ENCODE results near the gene SH3PXD2A. TPM values are rescaled to one million over a fixed set of nuclear protein-coding genes. Genes with fewer than 3 reads are reported as not detected.

The SH3PXD2A gene
- total RNA-seq, 1 experiment from 2014 or later, result 6.8 TPM

DNA sequence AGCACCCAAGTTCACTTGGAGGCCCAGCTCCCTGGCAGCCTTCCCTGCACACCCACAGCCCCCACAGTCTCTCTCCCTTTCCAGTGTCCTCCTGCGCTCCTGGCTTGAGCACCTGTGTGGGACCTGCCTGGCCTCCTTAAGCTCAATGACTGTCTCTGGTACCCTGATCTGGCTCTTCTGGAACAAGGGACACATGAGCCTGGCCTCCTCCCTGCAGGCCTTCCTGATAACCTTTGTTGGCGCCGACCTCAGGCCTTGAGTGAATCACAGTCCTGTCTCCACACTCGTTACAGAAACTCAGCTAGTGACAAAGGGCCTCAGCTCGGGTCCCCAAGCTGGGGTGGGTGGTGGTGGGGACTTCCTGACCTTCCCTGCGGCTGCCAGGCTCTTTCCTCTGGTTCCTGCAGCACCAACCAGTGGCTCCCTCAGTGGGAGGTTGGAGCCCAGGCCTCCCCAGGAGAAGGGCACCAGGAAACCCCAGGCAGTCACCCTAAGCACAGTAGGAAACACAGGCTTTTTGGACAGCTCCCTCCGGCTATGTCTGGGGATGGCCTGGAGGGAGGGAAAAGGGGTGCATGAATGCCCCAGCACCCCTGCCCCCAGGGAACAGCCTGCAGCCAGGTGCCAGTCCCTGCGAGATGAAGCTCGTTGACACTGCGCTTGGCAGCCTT is 147.3 kb downstream of the SH3PXD2A start:
- DNase-seq, result no peak
- Histone ChIP-seq H3K36me3 (replicated peaks; ENCODE audit: control insufficient read depth, insufficient read depth, low read length) (no peaks in the 10 kb centered on the region), H3K4me3 (ENCODE audit: insufficient read depth, low read depth, low read length) (no peak overlapping the region), H3K27me3 (ENCODE audit: control insufficient read depth, insufficient read depth, low read length) (no peaks in the 10 kb centered on the region)

DNA sequence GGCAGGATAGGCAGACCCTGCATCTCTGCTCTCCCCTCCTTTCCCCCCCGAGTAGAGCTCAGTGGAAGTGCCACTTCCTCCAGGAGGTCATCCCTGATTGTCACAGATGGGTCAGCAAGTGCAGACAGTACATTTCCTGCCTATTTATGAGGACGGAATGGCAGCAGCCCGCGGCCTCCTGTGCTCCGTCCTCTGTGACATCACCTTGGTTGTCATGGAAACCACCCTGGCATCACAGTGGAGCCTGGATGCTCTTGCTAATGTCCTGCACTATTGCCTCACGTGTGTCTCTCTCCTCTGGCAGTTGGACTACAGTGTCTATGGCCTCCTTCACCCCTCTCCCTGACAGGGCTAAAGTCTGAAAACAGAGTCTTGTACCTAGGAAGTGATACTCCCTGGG is 148.6 kb downstream of the SH3PXD2A start:
- DNase-seq, result peak; percentile 58
- Histone ChIP-seq H3K36me3 (replicated peaks; ENCODE audit: control insufficient read depth, insufficient read depth, low read length) (no peaks in the 10 kb centered on the region), H3K27me3 (ENCODE audit: control insufficient read depth, insufficient read depth, low read length) (no peaks in the 10 kb centered on the region), H3K4me3 (ENCODE audit: insufficient read depth, low read depth, low read length) (no peak overlapping the region)

DNA sequence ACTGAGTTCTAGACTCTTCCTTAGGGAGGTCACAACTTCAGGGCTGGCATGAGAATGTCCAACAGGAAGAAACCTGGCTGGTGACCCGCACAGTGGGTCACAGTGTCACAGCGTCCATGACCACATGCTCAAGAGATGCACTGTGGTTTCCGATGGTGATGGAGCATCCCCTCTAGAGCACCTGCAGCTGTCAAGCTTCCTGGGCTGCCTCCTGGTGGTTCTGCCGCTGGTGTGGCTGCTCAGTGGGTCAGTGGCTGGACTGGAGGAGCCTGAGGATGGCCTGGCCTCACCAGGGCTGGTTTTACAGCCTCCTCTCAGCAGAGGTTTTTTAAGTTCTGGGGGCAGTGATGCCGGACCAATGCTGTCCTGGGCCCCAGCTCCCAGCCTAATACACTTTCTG is 149.3 kb downstream of the SH3PXD2A start:
- no peak overlapping the region for H3K4me3 ChIP-seq (ENCODE audit: insufficient read depth, low read depth, low read length)
- H3K36me3 ChIP-seq (replicated peaks; ENCODE audit: control insufficient read depth, insufficient read depth, low read length), result no peaks in the 10 kb centered on the region
- peak; percentile 53 for DNase-seq
- H3K27me3 ChIP-seq (ENCODE audit: control insufficient read depth, insufficient read depth, low read length), result no peaks in the 10 kb centered on the region

GRCh38 chr10:103703941-103704919 is 151.1 kb downstream of the SH3PXD2A start:
- peak; percentile 48 for DNase-seq
- H3K36me3 ChIP-seq (replicated peaks; ENCODE audit: control insufficient read depth, insufficient read depth, low read length), result no peaks in the 10 kb centered on the region
- no peaks in the 10 kb centered on the region for H3K27me3 ChIP-seq (ENCODE audit: control insufficient read depth, insufficient read depth, low read length)
- no peak overlapping the region for H3K4me3 ChIP-seq (ENCODE audit: insufficient read depth, low read depth, low read length)

GRCh38 chr10:103701380-103702222 is 153.8 kb downstream of the SH3PXD2A start:
- Histone ChIP-seq H3K27me3 (ENCODE audit: control insufficient read depth, insufficient read depth, low read length) (no peaks in the 10 kb centered on the region), H3K36me3 (replicated peaks; ENCODE audit: control insufficient read depth, insufficient read depth, low read length) (no peaks in the 10 kb centered on the region), H3K4me3 (ENCODE audit: insufficient read depth, low read depth, low read length) (no peak overlapping the region)
- DNase-seq, result no peak

DNA sequence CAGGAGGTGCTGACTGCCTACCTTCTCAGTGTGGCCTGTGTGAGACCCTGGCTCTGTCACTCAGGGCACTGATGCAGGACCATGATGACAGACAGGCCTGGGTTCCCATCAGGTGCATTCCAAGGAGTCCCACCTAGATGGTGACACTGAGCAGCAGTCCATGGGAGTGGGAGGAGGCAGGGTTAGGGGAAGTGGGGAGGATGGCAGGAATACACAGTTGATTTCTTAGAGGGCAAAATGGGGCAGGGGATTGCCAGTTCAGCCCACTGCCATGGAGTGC is 155.0 kb downstream of the SH3PXD2A start:
- no peak for DNase-seq
- Histone ChIP-seq H3K36me3 (replicated peaks; ENCODE audit: control insufficient read depth, insufficient read depth, low read length) (no peaks in the 10 kb centered on the region), H3K27me3 (ENCODE audit: control insufficient read depth, insufficient read depth, low read length) (no peaks in the 10 kb centered on the region), H3K4me3 (ENCODE audit: insufficient read depth, low read depth, low read length) (no peak overlapping the region)

DNA sequence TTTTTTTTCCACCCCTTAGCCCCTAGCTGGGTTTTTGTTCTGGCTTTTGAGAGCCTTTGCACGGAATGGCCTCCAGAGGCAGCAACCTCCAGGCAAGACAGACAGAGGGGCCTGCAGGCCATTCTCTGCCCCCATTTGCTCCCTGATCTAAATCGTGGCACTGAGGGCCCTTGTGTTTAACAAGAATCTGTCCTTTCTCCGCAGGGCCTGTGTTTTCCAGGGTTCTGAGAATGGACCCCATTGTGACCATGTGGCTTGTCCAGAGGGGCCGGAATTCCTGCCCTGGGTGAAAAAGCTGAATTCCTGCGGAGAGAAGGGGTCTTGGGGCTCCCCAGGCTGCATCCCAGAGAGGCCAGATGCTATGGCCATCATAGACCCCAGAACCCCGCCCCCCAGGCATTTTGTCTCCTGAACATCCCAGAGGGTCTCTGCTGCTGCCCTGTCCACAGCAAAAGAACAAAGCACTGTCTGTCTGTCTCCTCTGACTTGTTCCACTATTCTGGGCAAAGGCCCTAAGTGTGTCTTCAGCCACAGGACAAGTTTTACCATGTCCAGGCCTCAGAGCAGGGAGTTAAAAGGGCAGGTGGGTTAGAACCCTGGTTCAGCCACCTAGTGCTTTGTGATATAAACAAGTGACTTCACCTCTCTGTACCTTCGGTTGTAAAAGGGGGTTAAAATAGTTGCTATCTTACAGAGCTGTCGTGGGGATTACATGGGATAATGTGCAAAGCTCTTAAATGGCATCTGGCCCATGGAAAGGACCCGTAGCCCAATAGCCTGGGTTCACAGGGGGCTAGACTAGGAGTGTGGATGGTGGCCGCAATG is 155.6 kb downstream of the SH3PXD2A start:
- no peaks in the 10 kb centered on the region for H3K36me3 ChIP-seq (replicated peaks; ENCODE audit: control insufficient read depth, insufficient read depth, low read length)
- DNase-seq, result peak; percentile 82
- no peak overlapping the region for H3K4me3 ChIP-seq (ENCODE audit: insufficient read depth, low read depth, low read length)
- peaks cover 3% of the 10 kb centered on the region for H3K27me3 ChIP-seq (ENCODE audit: control insufficient read depth, insufficient read depth, low read length)

GRCh38 chr10:103698266-103698665 is 157.1 kb downstream of the SH3PXD2A start:
- Histone ChIP-seq H3K36me3 (replicated peaks; ENCODE audit: control insufficient read depth, insufficient read depth, low read length) (no peaks in the 10 kb centered on the region), H3K27me3 (ENCODE audit: control insufficient read depth, insufficient read depth, low read length) (peaks cover 18% of the 10 kb centered on the region), H3K4me3 (ENCODE audit: insufficient read depth, low read depth, low read length) (no peak overlapping the region)
- no peak for DNase-seq

DNA sequence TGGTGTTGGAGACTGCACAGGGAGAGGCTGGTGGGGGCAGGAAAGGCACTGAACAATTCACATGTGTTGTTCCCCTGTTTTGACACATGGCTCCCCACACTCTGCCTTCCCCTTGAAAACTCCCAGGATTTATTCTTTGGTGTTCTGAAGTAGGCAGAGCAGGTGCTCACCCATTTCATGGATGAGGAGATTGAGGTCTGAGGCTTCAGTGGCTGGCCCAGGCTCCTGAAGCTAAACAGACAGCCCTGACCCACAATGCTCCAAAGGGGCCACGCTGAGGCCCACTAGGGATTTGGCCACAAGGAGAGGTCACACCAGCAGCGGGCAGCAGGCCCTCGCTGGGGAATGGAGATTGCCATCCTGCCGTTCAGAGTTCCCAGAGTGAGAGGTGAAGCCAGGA is 157.6 kb downstream of the SH3PXD2A start:
- no peak overlapping the region for H3K4me3 ChIP-seq (ENCODE audit: insufficient read depth, low read depth, low read length)
- H3K27me3 ChIP-seq (ENCODE audit: control insufficient read depth, insufficient read depth, low read length), result peaks cover 21% of the 10 kb centered on the region
- no peaks in the 10 kb centered on the region for H3K36me3 ChIP-seq (replicated peaks; ENCODE audit: control insufficient read depth, insufficient read depth, low read length)
- no peak for DNase-seq

- Histone ChIP-seq H3K36me3 (replicated peaks; ENCODE audit: control insufficient read depth, insufficient read depth, low read length) (no peaks in the 10 kb centered on the region), H3K27me3 (ENCODE audit: control insufficient read depth, insufficient read depth, low read length) (peaks cover 26% of the 10 kb centered on the region), H3K4me3 (ENCODE audit: insufficient read depth, low read depth, low read length) (no peak overlapping the region)
- DNase-seq, result peak; percentile 89
Observed at GRCh38 chr10:103696411-103697145, 158.8 kb downstream of the SH3PXD2A start.

DNA sequence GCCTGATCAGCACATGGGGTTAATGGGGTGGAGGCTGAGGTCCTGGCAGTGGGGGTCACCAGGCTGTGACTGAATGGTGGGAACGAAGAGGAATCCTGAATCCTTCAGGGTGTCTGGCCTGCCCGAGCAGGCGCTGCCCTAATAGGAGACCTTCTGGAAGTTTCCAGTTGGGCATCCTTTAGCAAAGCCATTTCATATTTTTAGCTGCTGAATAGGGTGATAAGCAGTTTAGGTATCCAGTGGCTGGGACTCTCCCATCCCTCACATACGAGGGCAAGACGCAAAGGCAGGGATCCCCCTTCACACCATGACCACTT is 159.3 kb downstream of the SH3PXD2A start:
- no peak for DNase-seq
- Histone ChIP-seq H3K4me3 (ENCODE audit: insufficient read depth, low read depth, low read length) (no peak overlapping the region), H3K27me3 (ENCODE audit: control insufficient read depth, insufficient read depth, low read length) (peaks cover 26% of the 10 kb centered on the region), H3K36me3 (replicated peaks; ENCODE audit: control insufficient read depth, insufficient read depth, low read length) (no peaks in the 10 kb centered on the region)

DNA sequence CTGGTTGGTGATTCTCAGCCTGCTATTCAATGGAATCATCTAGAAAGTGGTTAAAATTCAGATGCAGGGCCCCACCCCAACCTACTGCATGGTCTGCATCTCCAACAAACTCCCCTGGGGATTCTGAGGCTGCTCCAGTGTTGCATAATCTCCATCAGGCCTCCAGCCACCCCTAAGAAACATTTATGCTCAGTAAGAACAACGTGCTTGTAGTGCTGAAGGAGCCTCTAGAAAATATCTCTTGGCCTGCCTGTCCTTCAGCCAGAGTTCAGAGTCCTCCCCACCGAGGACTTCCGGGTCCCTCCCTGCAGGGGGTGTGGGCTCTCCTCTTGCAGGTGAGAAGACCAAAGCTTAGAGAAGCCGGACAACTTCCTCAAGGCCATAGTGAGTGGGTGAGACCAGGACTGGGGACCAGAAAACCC is 159.8 kb downstream of the SH3PXD2A start:
- H3K36me3 ChIP-seq (replicated peaks; ENCODE audit: control insufficient read depth, insufficient read depth, low read length), result no peaks in the 10 kb centered on the region
- H3K27me3 ChIP-seq (ENCODE audit: control insufficient read depth, insufficient read depth, low read length), result peaks cover 26% of the 10 kb centered on the region
- no peak for DNase-seq
- no peak overlapping the region for H3K4me3 ChIP-seq (ENCODE audit: insufficient read depth, low read depth, low read length)

DNA sequence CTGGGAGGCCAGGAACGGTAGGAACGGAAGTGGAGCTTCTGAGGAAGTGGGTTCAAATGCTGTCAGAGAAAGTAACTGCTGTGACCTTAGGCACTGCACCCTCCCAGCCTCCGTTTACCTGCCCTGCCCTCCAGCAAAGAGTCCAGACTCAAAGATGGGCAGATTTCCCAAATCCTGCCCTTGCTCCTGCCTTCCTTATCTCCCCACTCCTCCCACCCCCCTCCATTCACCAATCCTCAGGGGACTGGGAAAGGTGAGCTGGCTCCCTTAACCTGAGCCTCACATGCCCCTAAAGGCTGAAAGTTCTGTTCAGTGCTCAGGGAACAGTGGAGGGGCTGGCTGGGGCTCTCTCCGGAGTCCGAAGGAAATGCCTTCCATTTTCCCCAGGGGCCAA is 161.6 kb downstream of the SH3PXD2A start:
- Histone ChIP-seq H3K4me3 (ENCODE audit: insufficient read depth, low read depth, low read length) (no peak overlapping the region), H3K27me3 (ENCODE audit: control insufficient read depth, insufficient read depth, low read length) (peaks cover 26% of the 10 kb centered on the region), H3K36me3 (replicated peaks; ENCODE audit: control insufficient read depth, insufficient read depth, low read length) (no peaks in the 10 kb centered on the region)
- no peak for DNase-seq
